Loucy (cell line): ENCODE measurements around the gene WDR1.

Experiments
- CTCF ChIP-seq: fragments of 200-600 bp; sonication (generic); conservative IDR thresholded peaks from 2 replicates; pipeline ENCODE4 v1.5.1; 2014; ENCODE audit warnings: mild to moderate bottlenecking, antibody characterized with exemption, low read length
- EZH2phosphoT487 ChIP-seq: fragments of 200-600 bp; IDR thresholded peaks from 2 replicates; pipeline ENCODE4 v1.6.1; 2018; ENCODE audit warnings: antibody characterized with exemption, mild to moderate bottlenecking, moderate library complexity, borderline replicate concordance

DNA sequence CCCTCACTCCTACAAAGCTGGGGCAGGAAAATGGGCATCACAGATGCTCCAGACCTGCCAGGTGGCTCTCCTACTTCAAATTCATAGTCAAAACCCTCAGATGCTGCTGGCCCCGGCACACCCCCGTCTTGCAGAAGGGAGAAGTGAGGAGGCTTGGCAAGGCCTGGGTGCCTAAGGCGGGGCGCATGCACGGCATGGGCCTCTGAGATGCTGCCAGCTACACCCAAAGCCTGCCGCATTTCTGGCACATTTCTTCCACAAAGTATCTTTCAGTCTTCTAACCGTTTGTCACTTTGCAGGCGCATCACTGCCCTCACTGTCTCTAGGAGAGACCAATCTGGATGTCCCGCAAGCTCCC is 19.6 kb downstream of the WDR1 start:
- TF ChIP-seq CTCF (no peak), EZH2phosphoT487 (no peak)
